ENCODE results near the gene DLG5.

The DLG5 gene

GRCh38 chr10:77825965-77826364, 100.6 kb downstream of the DLG5 start:
- H3K4me1 Mint-ChIP-seq (ENCODE audit: low read depth), result no peaks in the 10 kb centered on the region

GRCh38 chr10:77824908-77825307, 101.6 kb downstream of the DLG5 start:
- Mint-ChIP-seq H3K27ac (no peak overlapping the region), H3K4me3 (no peak overlapping the region), H3K27me3 (no peaks in the 10 kb centered on the region), H3K36me3 (no peaks in the 10 kb centered on the region), H3K4me1 (ENCODE audit: low read depth) (peaks cover 2% of the 10 kb centered on the region), H3K9me3 (ENCODE audit: low read depth) (no peaks in the 10 kb centered on the region)

More at GRCh38 chr10:77825965-77826364, 100.6 kb downstream of the DLG5 start:
- Mint-ChIP-seq H3K27ac (no peak overlapping the region), H3K27me3 (no peaks in the 10 kb centered on the region), H3K9me3 (ENCODE audit: low read depth) (no peaks in the 10 kb centered on the region), H3K4me3 (no peak overlapping the region), H3K36me3 (no peaks in the 10 kb centered on the region)

- Mint-ChIP-seq H3K9me3 (ENCODE audit: low read depth) (no peaks in the 10 kb centered on the region), H3K4me3 (no peak overlapping the region), H3K4me1 (ENCODE audit: low read depth) (peaks cover 2% of the 10 kb centered on the region), H3K27me3 (no peaks in the 10 kb centered on the region), H3K27ac (no peak overlapping the region), H3K36me3 (no peaks in the 10 kb centered on the region)
Observed at GRCh38 chr10:77823811-77824542, 102.6 kb downstream of the DLG5 start.

- no peaks in the 10 kb centered on the region for H3K27me3 Mint-ChIP-seq
- H3K27ac Mint-ChIP-seq, result no peak overlapping the region
- no peaks in the 10 kb centered on the region for H3K36me3 Mint-ChIP-seq
- no peaks in the 10 kb centered on the region for H3K9me3 Mint-ChIP-seq (ENCODE audit: low read depth)
- peaks cover 2% of the 10 kb centered on the region for H3K4me1 Mint-ChIP-seq (ENCODE audit: low read depth)
- H3K4me3 Mint-ChIP-seq, result no peak overlapping the region
Observed at GRCh38 chr10:77821551-77821950, 105.0 kb downstream of the DLG5 start.

- Mint-ChIP-seq H3K36me3 (no peaks in the 10 kb centered on the region), H3K9me3 (ENCODE audit: low read depth) (no peaks in the 10 kb centered on the region), H3K27me3 (no peaks in the 10 kb centered on the region), H3K27ac (no peak overlapping the region), H3K4me3 (no peak overlapping the region), H3K4me1 (ENCODE audit: low read depth) (peaks cover 2% of the 10 kb centered on the region)
Observed at GRCh38 chr10:77821036-77821435, 105.5 kb downstream of the DLG5 start.

GRCh38 chr10:77820349-77820748, 106.2 kb downstream of the DLG5 start:
- Mint-ChIP-seq H3K9me3 (ENCODE audit: low read depth) (no peaks in the 10 kb centered on the region), H3K27ac (no peak overlapping the region), H3K36me3 (no peaks in the 10 kb centered on the region), H3K4me3 (no peak overlapping the region), H3K4me1 (ENCODE audit: low read depth) (peaks cover 2% of the 10 kb centered on the region), H3K27me3 (no peaks in the 10 kb centered on the region)

- no peak overlapping the region for H3K27ac Mint-ChIP-seq
- no peak overlapping the region for H3K4me3 Mint-ChIP-seq
- no peaks in the 10 kb centered on the region for H3K27me3 Mint-ChIP-seq
- H3K36me3 Mint-ChIP-seq, result no peaks in the 10 kb centered on the region
- H3K4me1 Mint-ChIP-seq (ENCODE audit: low read depth), result peaks cover 2% of the 10 kb centered on the region
- H3K9me3 Mint-ChIP-seq (ENCODE audit: low read depth), result no peaks in the 10 kb centered on the region
Observed at GRCh38 chr10:77819210-77820112, 107.1 kb downstream of the DLG5 start.

GRCh38 chr10:77818378-77818777, 108.2 kb downstream of the DLG5 start:
- H3K9me3 Mint-ChIP-seq (ENCODE audit: low read depth), result no peaks in the 10 kb centered on the region
- H3K36me3 Mint-ChIP-seq, result no peaks in the 10 kb centered on the region
- no peaks in the 10 kb centered on the region for H3K27me3 Mint-ChIP-seq
- H3K4me3 Mint-ChIP-seq, result no peak overlapping the region
- H3K27ac Mint-ChIP-seq, result no peak overlapping the region
- H3K4me1 Mint-ChIP-seq (ENCODE audit: low read depth), result peaks cover 2% of the 10 kb centered on the region

GRCh38 chr10:77817541-77817940, 109.0 kb downstream of the DLG5 start:
- Mint-ChIP-seq H3K4me1 (ENCODE audit: low read depth) (peaks cover 2% of the 10 kb centered on the region), H3K9me3 (ENCODE audit: low read depth) (no peaks in the 10 kb centered on the region), H3K27ac (no peak overlapping the region), H3K27me3 (no peaks in the 10 kb centered on the region), H3K4me3 (no peak overlapping the region), H3K36me3 (no peaks in the 10 kb centered on the region)

GRCh38 chr10:77816311-77816710, 110.2 kb downstream of the DLG5 start:
- H3K4me1 Mint-ChIP-seq (ENCODE audit: low read depth), result peaks cover 2% of the 10 kb centered on the region
- no peaks in the 10 kb centered on the region for H3K27me3 Mint-ChIP-seq
- no peaks in the 10 kb centered on the region for H3K36me3 Mint-ChIP-seq
- H3K4me3 Mint-ChIP-seq, result no peak overlapping the region
- no peaks in the 10 kb centered on the region for H3K9me3 Mint-ChIP-seq (ENCODE audit: low read depth)
- no peak overlapping the region for H3K27ac Mint-ChIP-seq

- no peaks in the 10 kb centered on the region for H3K9me3 Mint-ChIP-seq (ENCODE audit: low read depth)
- no peaks in the 10 kb centered on the region for H3K4me1 Mint-ChIP-seq (ENCODE audit: low read depth)
- H3K27ac Mint-ChIP-seq, result no peak overlapping the region
- no peaks in the 10 kb centered on the region for H3K36me3 Mint-ChIP-seq
- no peaks in the 10 kb centered on the region for H3K27me3 Mint-ChIP-seq
- H3K4me3 Mint-ChIP-seq, result no peak overlapping the region
Observed at GRCh38 chr10:77812741-77813140, 113.8 kb downstream of the DLG5 start.

- H3K4me3 Mint-ChIP-seq, result no peak overlapping the region
- no peaks in the 10 kb centered on the region for H3K36me3 Mint-ChIP-seq
- H3K9me3 Mint-ChIP-seq (ENCODE audit: low read depth), result no peaks in the 10 kb centered on the region
- no peaks in the 10 kb centered on the region for H3K4me1 Mint-ChIP-seq (ENCODE audit: low read depth)
- H3K27me3 Mint-ChIP-seq, result no peaks in the 10 kb centered on the region
- H3K27ac Mint-ChIP-seq, result no peak overlapping the region
Observed at GRCh38 chr10:77811831-77812430, 114.6 kb downstream of the DLG5 start.

- no peak overlapping the region for H3K27ac Mint-ChIP-seq
- no peaks in the 10 kb centered on the region for H3K36me3 Mint-ChIP-seq
- H3K27me3 Mint-ChIP-seq, result no peaks in the 10 kb centered on the region
- H3K9me3 Mint-ChIP-seq (ENCODE audit: low read depth), result no peaks in the 10 kb centered on the region
- no peaks in the 10 kb centered on the region for H3K4me1 Mint-ChIP-seq (ENCODE audit: low read depth)
- no peak overlapping the region for H3K4me3 Mint-ChIP-seq
Observed at GRCh38 chr10:77810446-77811335, 115.9 kb downstream of the DLG5 start.

- H3K4me1 Mint-ChIP-seq (ENCODE audit: low read depth), result no peaks in the 10 kb centered on the region
- H3K36me3 Mint-ChIP-seq, result no peaks in the 10 kb centered on the region
- no peak overlapping the region for H3K27ac Mint-ChIP-seq
- H3K4me3 Mint-ChIP-seq, result no peak overlapping the region
- no peaks in the 10 kb centered on the region for H3K9me3 Mint-ChIP-seq (ENCODE audit: low read depth)
- H3K27me3 Mint-ChIP-seq, result no peaks in the 10 kb centered on the region
Observed at GRCh38 chr10:77809336-77809735, 117.2 kb downstream of the DLG5 start.

Measured in activated naive CD8-positive, alpha-beta T cell (primary cell).